HUDEP-2 (cell line): ENCODE measurements around the gene TAAR6.
"Not testable (repeated sequence)": the region's sequence is repeated elsewhere in the genome, so short reads cannot be mapped to it uniquely, and the experiment has no call there.

ENCODE experiments used
- DNase-seq, 76 experiments: peaks; one replicate each; lab custom pipeline; 2025; ENCODE audit not compliant: unreplicated experiment in 76 of 76; lab: John Stamatoyannopoulos, UW

TAAR6 gene

DNA sequence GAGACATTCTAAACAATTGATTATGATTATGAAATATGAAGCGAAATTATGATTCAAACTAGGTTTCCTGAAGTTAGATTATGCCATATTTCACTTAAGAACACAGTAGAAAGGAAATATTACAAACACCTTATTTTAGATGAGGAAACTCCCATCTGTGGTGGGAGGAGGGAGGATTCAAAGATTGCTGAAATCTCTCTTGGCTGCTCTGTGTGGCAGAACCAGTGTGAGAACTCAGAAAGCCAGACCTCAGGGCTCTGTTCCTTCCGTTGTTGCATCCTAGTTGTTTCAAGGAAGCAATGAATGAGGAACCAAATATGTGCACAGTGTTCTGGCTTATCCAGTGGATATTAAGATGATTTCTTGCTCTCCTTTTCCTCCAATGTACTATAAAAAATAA is 17.3 kb downstream of the TAAR6 start:
- no peak for DNase-seq

DNA sequence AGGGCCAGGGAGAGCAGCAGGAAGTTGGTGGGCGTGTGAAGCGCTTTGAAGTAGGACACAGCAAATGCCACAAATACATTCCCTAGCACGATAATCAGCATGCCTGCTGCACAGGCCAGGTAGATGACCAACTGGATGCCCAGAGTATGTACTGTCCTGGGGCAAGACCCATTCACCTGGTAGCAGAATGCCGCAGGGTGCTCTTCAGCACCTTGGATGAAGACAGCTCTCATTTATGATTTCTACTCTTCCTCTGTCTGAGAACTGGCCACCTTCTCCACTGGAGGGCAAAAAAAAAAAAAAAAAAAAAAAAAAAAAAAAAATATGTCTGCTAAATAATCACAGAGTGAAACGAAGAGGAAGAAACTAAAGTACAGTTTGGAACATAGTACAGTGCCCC is 19.3 kb downstream of the TAAR6 start, which contains the start of gene TAAR5:
TAAR5 (minus strand) TSS at position 288 of the 400 bp plus-strand sequence; CDS start at position 233, 55 bp downstream.
- DNase-seq = no peak

GRCh38 chr6:132590362-132590761 is 20.2 kb downstream of the TAAR6 start:
- DNase-seq = no peak

DNA sequence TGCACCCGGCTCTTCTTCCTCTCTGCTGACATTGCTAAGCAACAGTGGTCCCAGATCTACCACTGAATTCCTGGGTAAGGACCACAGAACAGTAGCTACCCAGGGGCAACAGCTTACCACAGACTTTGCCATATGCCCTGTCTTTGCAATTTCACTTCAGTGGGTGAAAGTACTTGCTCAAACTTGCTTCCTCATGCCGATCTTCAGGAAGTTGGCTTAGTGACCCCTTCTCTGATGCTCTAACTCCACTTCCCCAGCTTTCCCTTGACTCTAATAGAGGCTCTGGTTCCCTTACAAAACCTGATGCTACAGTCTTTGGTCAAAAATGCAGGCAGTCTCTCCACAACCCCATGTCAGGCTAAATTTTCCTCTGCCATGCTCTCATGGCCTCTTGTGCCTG is 22.7 kb downstream of the TAAR6 start:
- DNase-seq = no peak

- DNase-seq = no peak
Observed at GRCh38 chr6:132596201-132596600, 26.1 kb downstream of the TAAR6 start.

DNA sequence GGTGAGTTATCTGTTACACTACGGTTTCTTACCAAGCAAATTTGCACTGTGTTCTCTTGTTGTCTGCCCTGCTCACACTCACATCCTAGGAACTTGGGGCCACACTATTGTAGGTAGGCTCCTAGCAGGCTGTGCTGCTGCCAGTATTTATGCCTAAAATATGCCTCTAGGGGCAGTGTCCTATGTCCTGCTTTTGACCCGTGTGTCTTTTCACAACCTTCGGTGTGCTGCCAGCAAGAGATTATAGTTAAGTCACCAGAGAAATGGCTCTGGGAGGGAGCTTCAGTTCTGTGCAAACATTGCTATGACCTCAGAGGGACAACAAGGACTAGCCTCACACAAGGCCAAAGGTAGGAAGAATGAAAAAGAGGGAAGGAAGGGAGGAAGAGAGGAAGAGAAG is 28.4 kb downstream of the TAAR6 start:
- DNase-seq = peak in 6 of 76 experiments; percentile 9 to 41 (median 28)

GRCh38 chr6:132600900-132601299 is 30.8 kb downstream of the TAAR6 start:
- not testable (repeated sequence) for DNase-seq

DNA sequence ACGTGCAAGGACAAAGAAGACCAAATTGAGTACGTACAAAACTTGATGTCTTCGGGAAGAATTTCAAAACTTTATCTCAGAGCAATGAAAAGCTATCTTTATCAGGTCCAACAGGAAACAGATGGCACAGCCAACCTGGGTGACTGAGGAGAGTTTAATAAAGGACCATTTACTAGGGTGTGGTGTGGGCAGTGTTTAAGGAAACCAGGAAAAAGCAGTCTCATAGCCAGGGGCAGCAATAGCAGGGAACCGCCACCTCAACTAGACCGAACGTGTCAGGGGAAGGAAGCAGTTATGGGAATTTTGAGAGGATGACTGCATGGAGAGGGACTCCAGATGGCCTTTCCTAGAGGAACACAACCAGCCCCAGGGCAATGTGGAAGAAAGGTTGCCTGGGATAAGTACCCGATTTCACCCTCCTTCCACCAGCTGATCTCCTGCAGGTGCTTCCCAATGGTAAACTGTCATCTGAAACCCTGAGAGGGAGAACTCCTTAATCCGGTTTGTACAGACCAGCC is 34.6 kb downstream of the TAAR6 start:
- DNase-seq = no peak

- DNase-seq = no peak
Observed at GRCh38 chr6:132607544-132608233, 37.6 kb downstream of the TAAR6 start.

DNA sequence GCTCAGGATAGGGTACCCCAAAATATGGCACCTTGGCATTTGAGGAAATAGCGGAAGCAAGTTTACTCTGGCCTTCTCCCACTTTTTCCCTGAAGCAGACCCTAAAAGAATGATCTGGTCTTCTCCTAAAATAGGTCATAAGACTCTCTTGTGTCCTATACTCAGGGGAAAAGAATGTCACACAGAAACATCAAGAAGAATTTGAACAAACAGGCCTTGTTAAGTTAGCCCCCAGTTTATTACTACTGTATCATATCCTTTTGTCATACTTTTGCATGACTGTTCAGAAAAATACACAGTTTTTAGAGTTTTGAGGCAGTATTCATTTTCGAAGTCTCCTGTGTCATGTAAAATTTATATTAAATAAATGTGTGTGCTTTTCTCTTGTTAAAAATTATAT is 41.5 kb downstream of the TAAR6 start:
- DNase-seq = no peak

- no peak for DNase-seq
Observed at GRCh38 chr6:132612449-132613108, 42.5 kb downstream of the TAAR6 start.

DNA sequence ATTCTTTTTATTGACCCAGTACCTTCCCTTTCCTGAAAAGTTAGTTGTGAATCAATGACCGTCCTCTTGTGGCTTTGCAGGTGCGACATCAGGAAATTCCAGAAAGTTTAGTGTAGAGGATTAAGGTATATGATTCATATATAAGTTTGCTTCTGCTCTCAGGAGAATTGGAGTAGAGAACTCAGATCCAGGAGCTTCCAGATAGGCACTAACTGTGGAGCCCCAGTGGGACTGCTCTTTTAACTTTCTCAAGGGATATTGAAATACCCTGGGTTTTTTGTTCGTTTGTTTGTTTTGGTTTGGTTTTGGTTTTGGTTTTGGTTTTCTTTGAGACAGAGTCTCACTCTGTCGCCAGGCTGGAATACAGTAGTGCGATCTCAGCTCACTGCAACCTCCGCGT is 44.4 kb downstream of the TAAR6 start:
- no peak for DNase-seq

GRCh38 chr6:132616677-132617076 is 46.6 kb downstream of the TAAR6 start:
- no peak for DNase-seq
